Fibroblast of skin of abdomen (primary cell): ENCODE data around the gene FGL2.
A peak's percentile ranks its signal among the peaks of the same experiment; 100 is the strongest.

Source experiments
- DNase-seq: peaks from one replicate; pipeline ENCODE4 v3.0.0-alpha.2; 2013

Gene FGL2

DNA sequence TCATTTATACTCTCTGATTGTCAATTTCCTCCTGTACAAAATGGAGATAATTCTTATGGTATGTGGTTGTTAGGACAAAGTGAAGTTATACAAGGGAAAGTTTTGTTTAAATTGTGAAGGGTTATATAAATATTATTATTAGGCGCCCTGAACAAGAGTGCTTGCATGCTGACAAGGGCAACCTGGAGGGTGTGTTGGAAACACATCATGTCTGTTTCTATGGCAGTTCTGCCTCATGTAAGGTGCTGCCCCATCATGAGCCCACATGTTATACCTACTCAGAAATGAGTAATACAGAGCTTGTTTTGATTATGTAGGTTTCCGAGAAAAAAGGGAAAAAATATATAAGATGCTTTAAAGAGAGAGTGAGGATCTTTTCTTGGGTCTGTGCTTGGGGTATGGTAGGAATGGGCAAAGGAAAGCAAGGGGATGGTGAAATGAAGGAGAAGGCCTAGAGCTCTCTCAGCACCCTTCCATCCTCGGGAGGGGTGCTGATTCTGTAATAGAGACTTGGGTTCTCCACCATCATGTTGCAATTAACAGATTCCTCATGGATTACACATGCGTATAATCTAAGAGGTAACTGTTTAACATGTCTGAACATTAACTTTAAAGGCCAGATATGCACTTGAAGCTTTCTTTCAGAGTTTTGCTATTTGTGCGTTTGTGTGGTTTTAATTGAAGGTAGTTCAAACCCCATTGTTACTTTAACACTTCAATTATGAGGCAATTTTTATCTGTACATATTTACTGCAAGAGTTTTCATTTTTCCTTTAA, 43.8 kb downstream of the FGL2 start:
- peak; percentile 21 for DNase-seq

DNA sequence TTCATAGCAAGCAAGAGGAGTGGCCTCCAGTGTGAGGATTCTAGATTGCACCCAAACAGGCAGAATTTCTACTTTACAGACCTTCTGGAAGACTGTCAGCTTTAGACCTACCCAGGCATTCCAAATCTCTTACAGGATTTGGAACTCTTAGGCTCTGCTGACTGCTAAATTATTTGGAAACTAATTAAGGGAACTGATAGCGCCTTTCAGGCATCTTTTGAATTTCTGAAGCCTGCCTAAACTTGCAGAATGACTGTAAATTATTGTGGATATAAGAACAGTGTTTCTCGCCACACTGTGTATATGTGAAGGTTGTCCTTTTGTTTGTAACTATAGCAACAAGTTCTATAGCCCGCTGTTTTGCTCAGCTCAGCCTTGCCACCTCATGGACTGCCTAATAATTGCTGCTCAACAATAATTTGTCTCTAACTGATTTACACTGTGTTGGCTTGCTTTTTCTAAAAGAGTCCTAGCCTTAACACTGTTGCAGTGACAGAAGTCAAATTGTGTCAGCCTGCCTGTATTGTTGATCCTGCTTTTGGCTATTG, 44.6 kb downstream of the FGL2 start:
- peak; percentile 10 for DNase-seq

DNA sequence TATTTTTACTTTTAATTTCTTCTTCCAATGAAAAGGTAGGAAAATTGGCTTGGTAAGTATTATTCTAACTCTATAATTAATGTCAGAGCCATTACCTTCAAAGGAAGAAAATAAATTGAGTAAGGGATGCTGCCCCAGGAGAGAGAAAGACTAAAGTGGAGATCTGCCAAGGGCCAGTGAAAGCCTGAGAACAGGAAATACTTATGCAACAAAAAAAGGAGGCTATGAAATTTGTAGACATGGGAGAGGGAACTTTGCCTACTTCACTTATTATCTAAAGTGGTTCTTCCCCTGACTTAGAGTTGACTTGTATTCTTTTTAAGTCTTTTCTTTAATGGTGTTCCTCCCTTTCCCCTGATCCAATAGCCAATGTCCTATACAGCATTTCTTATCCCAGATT, 47.4 kb downstream of the FGL2 start:
- peak; percentile 24 for DNase-seq
